KMS-11 (cell line): ENCODE measurements around the gene DENND5A.
"Not testable (repeated sequence)": the region's sequence is repeated elsewhere in the genome, so short reads cannot be mapped to it uniquely, and the experiment has no call there.

Source experiments
- H2AFZ ChIP-seq: fragments of 200-600 bp; sonication (generic); 2 replicates; pipeline ENCODE4 v1.6.1; 2016; ENCODE audit warnings: antibody characterized with exemption, mixed run types, low read depth
- H3K27ac ChIP-seq: fragments of 200-600 bp; sonication (generic); 2 replicates; pipeline ENCODE4 v1.6.1; 2016; ENCODE audit warnings: mild to moderate bottlenecking, mixed run types
- H3K27me3 ChIP-seq: fragments of 200-600 bp; sonication (generic); 2 replicates; pipeline ENCODE4 v1.6.1; 2017; ENCODE audit warnings: mild to moderate bottlenecking, low read depth, mixed run types, moderate library complexity; ENCODE audit not compliant: insufficient read depth
- H3K36me3 ChIP-seq: fragments of 200-600 bp; sonication (generic); 2 replicates; pipeline ENCODE4 v1.6.1; 2017; ENCODE audit warnings: mild to moderate bottlenecking, mixed run types; ENCODE audit not compliant: insufficient read depth
- H3K4me1 ChIP-seq: fragments of 200-600 bp; sonication (generic); 2 replicates; pipeline ENCODE4 v1.6.1; 2016; ENCODE audit warnings: mild to moderate bottlenecking, low read depth, mixed run types; ENCODE audit not compliant: poor library complexity, severe bottlenecking
- H3K4me2 ChIP-seq: fragments of 200-600 bp; sonication (generic); 2 replicates; pipeline ENCODE4 v1.7.0; 2016; ENCODE audit warnings: mild to moderate bottlenecking, mixed run types
- H3K4me3 ChIP-seq: fragments of 200-600 bp; sonication (generic); IDR thresholded peaks from 2 replicates; pipeline ENCODE4 v1.6.1; 2017; ENCODE audit warnings: low read depth, low read length, mixed read lengths; ENCODE audit not compliant: insufficient read depth
- H3K79me2 ChIP-seq: fragments of 200-600 bp; sonication (generic); 2 replicates; pipeline ENCODE4 v1.6.1; 2016; ENCODE audit warnings: low read depth, mixed run types; ENCODE audit not compliant: insufficient read depth
- H3K9ac ChIP-seq: fragments of 200-600 bp; sonication (generic); 2 replicates; pipeline ENCODE4 v1.6.1; 2016; ENCODE audit warnings: mild to moderate bottlenecking, mixed run types
- H4K20me1 ChIP-seq: fragments of 200-600 bp; sonication (generic); 2 replicates; pipeline ENCODE4 v1.6.1; 2016; ENCODE audit warnings: mild to moderate bottlenecking, mixed run types; ENCODE audit not compliant: insufficient read depth
- CTCF ChIP-seq: fragments of 200-600 bp; sonication (generic); conservative IDR thresholded peaks from 2 replicates; pipeline ENCODE4 v1.6.1; 2017; ENCODE audit warnings: low read depth, mild to moderate bottlenecking, antibody characterized with exemption, low read length, moderate library complexity, mixed read lengths

DENND5A gene

GRCh38 chr11:9109858-9110731 lies 155.1 kb downstream of the DENND5A start:
- H3K36me3 ChIP-seq, result no peaks in the 10 kb centered on the region
- H3K4me3 ChIP-seq, result no peak overlapping the region
- no peaks in the 10 kb centered on the region for H4K20me1 ChIP-seq
- no peak overlapping the region for H3K9ac ChIP-seq
- H2AFZ ChIP-seq, result no peak overlapping the region
- H3K4me2 ChIP-seq, result no peak overlapping the region
- no peak for TF ChIP-seq CTCF
- no peaks in the 10 kb centered on the region for H3K79me2 ChIP-seq
- H3K27me3 ChIP-seq, result no peaks in the 10 kb centered on the region
- no peaks in the 10 kb centered on the region for H3K4me1 ChIP-seq
- no peak overlapping the region for H3K27ac ChIP-seq

- no peaks in the 10 kb centered on the region for H4K20me1 ChIP-seq
- no peaks in the 10 kb centered on the region for H3K36me3 ChIP-seq
- H3K79me2 ChIP-seq, result no peaks in the 10 kb centered on the region
- H3K4me1 ChIP-seq, result no peaks in the 10 kb centered on the region
- no peak for TF ChIP-seq CTCF
- no peak overlapping the region for H3K27ac ChIP-seq
- H2AFZ ChIP-seq, result no peak overlapping the region
- H3K4me2 ChIP-seq, result no peak overlapping the region
- H3K27me3 ChIP-seq, result no peaks in the 10 kb centered on the region
- no peak overlapping the region for H3K9ac ChIP-seq
- H3K4me3 ChIP-seq, result no peak overlapping the region
Measured at GRCh38 chr11:9104580-9104979, 160.6 kb downstream of the DENND5A start.

GRCh38 chr11:9103542-9104276 lies 161.4 kb downstream of the DENND5A start:
- Histone ChIP-seq H3K79me2 (no peaks in the 10 kb centered on the region), H3K4me2 (no peak overlapping the region), H2AFZ (no peak overlapping the region), H3K36me3 (no peaks in the 10 kb centered on the region), H3K4me3 (no peak overlapping the region), H3K27me3 (no peaks in the 10 kb centered on the region), H4K20me1 (no peaks in the 10 kb centered on the region), H3K27ac (no peak overlapping the region), H3K4me1 (no peaks in the 10 kb centered on the region), H3K9ac (no peak overlapping the region)
- TF ChIP-seq CTCF, result no peak

- no peaks in the 10 kb centered on the region for H3K4me1 ChIP-seq
- no peaks in the 10 kb centered on the region for H4K20me1 ChIP-seq
- H3K36me3 ChIP-seq, result no peaks in the 10 kb centered on the region
- H2AFZ ChIP-seq, result no peak overlapping the region
- H3K4me2 ChIP-seq, result no peak overlapping the region
- no peak overlapping the region for H3K4me3 ChIP-seq
- no peak for TF ChIP-seq CTCF
- H3K27me3 ChIP-seq, result no peaks in the 10 kb centered on the region
- H3K9ac ChIP-seq, result no peak overlapping the region
- no peaks in the 10 kb centered on the region for H3K79me2 ChIP-seq
- H3K27ac ChIP-seq, result no peak overlapping the region
Measured at GRCh38 chr11:9099617-9100016, 165.5 kb downstream of the DENND5A start.

GRCh38 chr11:9098455-9098854 lies 166.7 kb downstream of the DENND5A start:
- not testable (repeated sequence) for H3K4me2 ChIP-seq, H4K20me1 ChIP-seq, H3K36me3 ChIP-seq, H2AFZ ChIP-seq, H3K4me3 ChIP-seq, H3K4me1 ChIP-seq, H3K27ac ChIP-seq, H3K27me3 ChIP-seq, H3K79me2 ChIP-seq, H3K9ac ChIP-seq

GRCh38 chr11:9097186-9097943 lies 167.8 kb downstream of the DENND5A start:
- H3K36me3 ChIP-seq, H4K20me1 ChIP-seq, H3K27me3 ChIP-seq, H3K9ac ChIP-seq, H3K4me1 ChIP-seq, H3K4me2 ChIP-seq, H3K4me3 ChIP-seq, H2AFZ ChIP-seq, H3K79me2 ChIP-seq, H3K27ac ChIP-seq: not testable (repeated sequence)
